Kasumi-1 (cell line): ENCODE results near the gene MED12L.

ENCODE experiments used
- DNase-seq, 2 experiments: peaks; one replicate each; lab custom pipeline; 2025; lab: John Stamatoyannopoulos, UW

Gene MED12L

GRCh38 chr3:151262871-151263525 lies 177.5 kb downstream of the MED12L start:
- no peak for DNase-seq

GRCh38 chr3:151264605-151265004 lies 179.1 kb downstream of the MED12L start:
- no peak for DNase-seq

- DNase-seq: no peak
Measured at GRCh38 chr3:151265166-151265565, 179.7 kb downstream of the MED12L start.

- peak; percentile 24 to 30 for DNase-seq
Measured at GRCh38 chr3:151265866-151266265, 180.4 kb downstream of the MED12L start.

GRCh38 chr3:151267066-151267465 lies 181.6 kb downstream of the MED12L start:
- DNase-seq: no peak

- no peak for DNase-seq
Measured at GRCh38 chr3:151268267-151269235, 183.1 kb downstream of the MED12L start.

- no peak for DNase-seq
Measured at GRCh38 chr3:151269631-151270030, 184.2 kb downstream of the MED12L start.

- peak; percentile 34 to 46 for DNase-seq
Measured at GRCh38 chr3:151275091-151275490, 189.6 kb downstream of the MED12L start.

GRCh38 chr3:151276038-151276686 lies 190.7 kb downstream of the MED12L start:
- DNase-seq: no peak

GRCh38 chr3:151276687-151277042 lies 191.2 kb downstream of the MED12L start:
- peak in 1 of 2 experiments; percentile 8 for DNase-seq

- DNase-seq: peak; percentile 97 to 98
Measured at GRCh38 chr3:151278230-151278629, 192.8 kb downstream of the MED12L start, which contains the start of gene P2RY14. P2RY14 (minus strand) TSS chr3:151278542; CDS start chr3:151214316, 64,226 bp downstream.

- DNase-seq: no peak
Measured at GRCh38 chr3:151281671-151282324, 196.3 kb downstream of the MED12L start.

GRCh38 chr3:151282921-151283320 lies 197.5 kb downstream of the MED12L start:
- peak; percentile 82 to 92 for DNase-seq

- DNase-seq: no peak
Measured at GRCh38 chr3:151283387-151283786, 197.9 kb downstream of the MED12L start.

- no peak for DNase-seq
Measured at GRCh38 chr3:151283907-151284461, 198.5 kb downstream of the MED12L start.

- DNase-seq: no peak
Measured at GRCh38 chr3:151285940-151286339, 200.5 kb downstream of the MED12L start.

GRCh38 chr3:151289445-151289844 lies 204.0 kb downstream of the MED12L start:
- DNase-seq: no peak

GRCh38 chr3:151290673-151291072 lies 205.2 kb downstream of the MED12L start:
- peak; percentile 59 to 66 for DNase-seq

GRCh38 chr3:151293127-151293526 lies 207.7 kb downstream of the MED12L start:
- no peak for DNase-seq

- no peak for DNase-seq
Measured at GRCh38 chr3:151296226-151296625, 210.8 kb downstream of the MED12L start.

- no peak for DNase-seq
Measured at GRCh38 chr3:151297429-151297828, 212.0 kb downstream of the MED12L start.

GRCh38 chr3:151299006-151299405 lies 213.5 kb downstream of the MED12L start:
- no peak for DNase-seq
